Sigmoid colon (tissue), 7 donors: Measurements from ENCODE around the gene AGTR2. TPM values are rescaled to one million over a fixed set of nuclear protein-coding genes. Genes with fewer than 3 reads are reported as not detected.

ENCODE experiments used
- DNase-seq: peaks from one replicate; pipeline ENCODE4 v3.0.0-alpha.2; 2019
- H3K27ac ChIP-seq, 4 donors: fragments of 200-600 bp; sonication (generic); one replicate each; pipeline ENCODE4 v1.5.1; 2016 to 2019; ENCODE audit warnings: mild to moderate bottlenecking in 1 of 4
- H3K27me3 ChIP-seq, 3 donors: fragments of 200-600 bp; sonication (generic); one replicate each; pipeline ENCODE4 v1.5.1; 2019; ENCODE audit warnings: mild to moderate bottlenecking in 1 of 3
- H3K36me3 ChIP-seq, 4 donors: fragments of 200-600 bp; sonication (generic); one replicate each; pipeline ENCODE4 v1.5.1; 2016 to 2019
- H3K4me1 ChIP-seq, 4 donors: fragments of 200-600 bp; sonication (generic); one replicate each; pipeline ENCODE4 v1.5.1; 2017 to 2019
- H3K4me3 ChIP-seq, 4 donors: fragments of 200-600 bp; sonication (generic); one replicate each; pipeline ENCODE4 v1.5.1; 2017 to 2019; ENCODE audit warnings: mild to moderate bottlenecking in 2 of 4, moderate library complexity in 1 of 4
- H3K9me3 ChIP-seq, 4 donors: fragments of 200-600 bp in 3 of 4; sonication (generic) in 3 of 4; one replicate each; pipeline versions ENCODE4 v1.5.1 to v1.6.1; 2013 to 2019
- CTCF ChIP-seq, 4 experiments: fragments of 450-650 bp in 3 of 4; fragments of 200-600 bp in 1 of 4; IDR thresholded peaks; one replicate each; pipeline ENCODE4 v1.5.1; 2016 to 2019; ENCODE audit warnings: antibody characterized with exemption in 4 of 4, mild to moderate bottlenecking in 3 of 4, moderate library complexity in 2 of 4
- EP300 ChIP-seq, 4 donors: sonication (generic); formaldehyde crosslinking; IDR thresholded peaks; one replicate each; pipeline ENCODE4 v1.6.1; 2017; ENCODE audit warnings: antibody characterized with exemption in 4 of 4
- POLR2A ChIP-seq, 2 donors: fragments of 450-650 bp; IDR thresholded peaks; one replicate each; pipeline ENCODE4 v1.6.1; 2016; ENCODE audit warnings: antibody characterized with exemption in 2 of 2, mild to moderate bottlenecking in 2 of 2, moderate library complexity in 2 of 2
- POLR2AphosphoS5 ChIP-seq, 4 donors: sonication (generic); formaldehyde crosslinking; IDR thresholded peaks; one replicate each; pipeline ENCODE4 v1.6.1; 2017; ENCODE audit warnings: antibody characterized with exemption in 4 of 4
- WGBS, 2 donors: extraction: QIAGEN DNeasy Blood & Tissue Kit; methylation state at CpG; one replicate each; pipeline ENCODE4 v1.1.7; 2013; 5-methylcytosine and 5-hydroxymethylcytosine counted together
- intact Hi-C: fragments of 100-400 bp; cut with DNase I; formaldehyde crosslinking; loops from one replicate; pipeline ENCODE4 v1.15.1; 2023
- polyA plus RNA-seq, 3 donors: library from polyadenylated mRNA; stranded (reverse); fragments of 200-250 nt; gene quantifications; one replicate each; pipeline ENCODE4 v1.2.3, GENCODE V29; 2013
- total RNA-seq, 4 donors: library from RNA; depleted of rRNA; stranded (reverse); fragments of >200 nt; gene quantifications; one replicate each; pipeline ENCODE4 v1.1.0, GENCODE V29; 2016
- donor health status: healthy with polysubstance abuse.
- donor health status: Bipolar disorder and iron deficiency.
- donor health status: healthy.

Gene AGTR2
- total and polyA plus RNA-seq, 7 donors = under 0.01 to 0.28 TPM; not detected in 5

- no peaks in the 10 kb centered on the region for H3K4me1 ChIP-seq
- WGBS, 2 donors = 31 to 55% methylated on average over 1 of the region's 1 CpG
- no peak for DNase-seq
- no peak overlapping the region for H3K4me3 ChIP-seq
- no peak overlapping the region for H3K27ac ChIP-seq
- no peaks in the 10 kb centered on the region for H3K36me3 ChIP-seq
- intact Hi-C loops = no loop called here
- no peaks in the 10 kb centered on the region for H3K9me3 ChIP-seq
- H3K27me3 ChIP-seq = no peaks in the 10 kb centered on the region
- no peak for TF ChIP-seq EP300 (IDR thresholded peaks at IDR 0.05)
- no peak for TF ChIP-seq POLR2AphosphoS5 (IDR thresholded peaks at IDR 0.05)
- no peak for TF ChIP-seq CTCF (IDR thresholded peaks at IDR 0.05)
- TF ChIP-seq POLR2A (IDR thresholded peaks at IDR 0.05) = no peak
Measured at GRCh38 chrX:116181300-116181699, 10.8 kb downstream of the AGTR2 start.

- H3K36me3 ChIP-seq = no peaks in the 10 kb centered on the region
- no peaks in the 10 kb centered on the region for H3K27me3 ChIP-seq
- intact Hi-C loops = no loop called here
- H3K9me3 ChIP-seq = no peaks in the 10 kb centered on the region
- no peak overlapping the region for H3K4me3 ChIP-seq
- H3K4me1 ChIP-seq = no peaks in the 10 kb centered on the region
- no peak for DNase-seq
- TF ChIP-seq EP300 (IDR thresholded peaks at IDR 0.05) = no peak
- TF ChIP-seq POLR2A (IDR thresholded peaks at IDR 0.05) = no peak
- no peak overlapping the region for H3K27ac ChIP-seq
Measured at GRCh38 chrX:116185163-116185562, 14.6 kb downstream of the AGTR2 start.

- intact Hi-C loops = no loop called here
- Histone ChIP-seq H3K27me3 (no peaks in the 10 kb centered on the region), H3K4me1 (no peaks in the 10 kb centered on the region), H3K9me3 (no peaks in the 10 kb centered on the region), H3K27ac (no peak overlapping the region), H3K4me3 (no peak overlapping the region), H3K36me3 (no peaks in the 10 kb centered on the region)
- TF ChIP-seq EP300 (IDR thresholded peaks at IDR 0.05) = no peak
- TF ChIP-seq POLR2AphosphoS5 (IDR thresholded peaks at IDR 0.05) = no peak
- no peak for TF ChIP-seq CTCF (IDR thresholded peaks at IDR 0.05)
- TF ChIP-seq POLR2A (IDR thresholded peaks at IDR 0.05) = no peak
- no peak for DNase-seq
Measured at GRCh38 chrX:116194649-116195048, 24.1 kb downstream of the AGTR2 start.

GRCh38 chrX:116198235-116198634, 27.7 kb downstream of the AGTR2 start:
- no peak for DNase-seq
- 31 to 32% methylated on average over 3 of the region's 3 CpGs for WGBS, 2 donors
- Histone ChIP-seq H3K4me3 (no peak overlapping the region), H3K4me1 (no peaks in the 10 kb centered on the region), H3K9me3 (no peaks in the 10 kb centered on the region), H3K27me3 (no peaks in the 10 kb centered on the region), H3K36me3 (no peaks in the 10 kb centered on the region), H3K27ac (no peak overlapping the region)
- intact Hi-C loops = no loop called here
- no peak for TF ChIP-seq POLR2A (IDR thresholded peaks at IDR 0.05)
- TF ChIP-seq EP300 (IDR thresholded peaks at IDR 0.05) = no peak
- no peak for TF ChIP-seq POLR2AphosphoS5 (IDR thresholded peaks at IDR 0.05)
- TF ChIP-seq CTCF (IDR thresholded peaks at IDR 0.05) = no peak

- intact Hi-C loops = no loop called here
- WGBS, 2 donors = 69 to 72% methylated on average over 3 of the region's 3 CpGs
Measured at GRCh38 chrX:116198810-116199209, 28.3 kb downstream of the AGTR2 start.

More at GRCh38 chrX:116198810-116199209, 28.3 kb downstream of the AGTR2 start:
- no peaks in the 10 kb centered on the region for H3K4me1 ChIP-seq
- DNase-seq = no peak
- no peak overlapping the region for H3K27ac ChIP-seq
- H3K36me3 ChIP-seq = no peaks in the 10 kb centered on the region
- no peaks in the 10 kb centered on the region for H3K9me3 ChIP-seq
- H3K27me3 ChIP-seq = no peaks in the 10 kb centered on the region
- TF ChIP-seq CTCF (IDR thresholded peaks at IDR 0.05) = no peak
- TF ChIP-seq POLR2AphosphoS5 (IDR thresholded peaks at IDR 0.05) = no peak
- no peak for TF ChIP-seq EP300 (IDR thresholded peaks at IDR 0.05)
- no peak for TF ChIP-seq POLR2A (IDR thresholded peaks at IDR 0.05)
- H3K4me3 ChIP-seq = no peak overlapping the region
